Raji (cell line): ENCODE results near the gene ZDHHC13.

Source experiments
- POLR2A ChIP-seq: IDR thresholded peaks from 2 replicates; pipeline ENCODE4 v1.6.1; 2011; ENCODE audit warnings: low read depth, low read length, control low read depth; ENCODE audit not compliant: insufficient read depth

ZDHHC13 gene

DNA sequence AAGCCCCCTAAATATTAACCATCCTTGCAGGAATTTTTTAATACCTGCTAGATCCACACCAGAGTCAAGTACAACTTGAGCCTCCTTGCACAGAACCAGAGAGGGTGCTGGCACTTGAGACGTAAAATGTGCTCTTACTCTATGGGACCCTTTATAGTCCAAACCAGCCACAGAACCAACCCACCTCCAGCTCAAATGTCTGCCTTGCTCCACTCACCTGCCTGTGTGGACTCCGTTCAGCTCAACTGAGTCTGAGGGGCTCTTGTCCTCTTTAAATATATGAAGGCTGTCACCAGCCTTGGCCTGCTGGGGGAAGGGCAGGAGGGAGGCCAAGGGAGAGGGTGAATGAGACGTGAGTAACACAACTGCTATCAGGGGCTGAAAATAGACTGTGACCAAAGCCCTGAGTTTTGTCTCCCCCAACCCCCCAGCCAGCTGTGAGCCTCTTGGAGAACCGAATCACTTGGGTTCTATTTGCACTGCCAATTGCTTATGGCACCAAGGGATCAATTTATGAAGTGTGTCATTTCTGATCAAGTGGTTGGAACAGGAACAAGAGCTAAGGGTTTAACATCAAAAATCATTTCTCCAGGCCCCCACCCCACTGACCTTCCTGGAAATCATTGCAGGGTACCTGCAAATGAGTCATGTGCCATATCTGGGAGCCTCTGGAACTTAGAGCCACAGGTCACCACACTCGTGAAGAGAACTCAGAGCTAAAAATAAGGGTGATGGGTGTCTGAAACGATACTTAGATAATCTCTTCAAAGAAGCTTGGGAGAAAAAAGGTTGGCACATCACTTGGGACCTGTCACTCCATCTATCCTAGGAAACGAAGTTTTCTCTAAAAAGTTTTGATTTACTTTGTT is 85.0 kb downstream of the ZDHHC13 start, which contains the start of gene CSRP3:
CSRP3 (minus strand) TSS at position 247 of the 869 bp plus-strand sequence. CDS start 9,535 bp downstream, outside the sequence.
- no peak for TF ChIP-seq POLR2A

GRCh38 chr11:19204836-19205235 is 87.9 kb downstream of the ZDHHC13 start:
- no peak for TF ChIP-seq POLR2A

DNA sequence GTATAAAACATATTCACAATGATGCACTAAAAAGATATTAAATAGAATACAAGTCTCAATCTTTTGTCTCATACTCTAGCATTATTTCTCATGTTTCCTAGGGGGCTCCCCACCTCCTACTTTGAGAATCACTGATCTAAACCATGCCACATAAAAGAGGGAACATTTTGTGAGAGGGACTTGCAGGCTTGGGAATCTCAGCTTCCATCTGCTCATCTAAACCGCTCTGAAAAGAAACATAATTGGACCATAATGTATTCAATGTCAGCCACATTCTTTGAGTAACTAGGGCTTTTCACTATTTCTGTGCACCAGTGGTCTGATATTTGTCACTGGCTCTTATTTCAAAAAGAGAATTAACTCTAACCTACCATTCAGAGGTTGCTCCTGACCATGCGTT is 91.2 kb downstream of the ZDHHC13 start:
- TF ChIP-seq POLR2A = no peak

GRCh38 chr11:19208959-19209546 is 92.1 kb downstream of the ZDHHC13 start:
- no peak for TF ChIP-seq POLR2A

DNA sequence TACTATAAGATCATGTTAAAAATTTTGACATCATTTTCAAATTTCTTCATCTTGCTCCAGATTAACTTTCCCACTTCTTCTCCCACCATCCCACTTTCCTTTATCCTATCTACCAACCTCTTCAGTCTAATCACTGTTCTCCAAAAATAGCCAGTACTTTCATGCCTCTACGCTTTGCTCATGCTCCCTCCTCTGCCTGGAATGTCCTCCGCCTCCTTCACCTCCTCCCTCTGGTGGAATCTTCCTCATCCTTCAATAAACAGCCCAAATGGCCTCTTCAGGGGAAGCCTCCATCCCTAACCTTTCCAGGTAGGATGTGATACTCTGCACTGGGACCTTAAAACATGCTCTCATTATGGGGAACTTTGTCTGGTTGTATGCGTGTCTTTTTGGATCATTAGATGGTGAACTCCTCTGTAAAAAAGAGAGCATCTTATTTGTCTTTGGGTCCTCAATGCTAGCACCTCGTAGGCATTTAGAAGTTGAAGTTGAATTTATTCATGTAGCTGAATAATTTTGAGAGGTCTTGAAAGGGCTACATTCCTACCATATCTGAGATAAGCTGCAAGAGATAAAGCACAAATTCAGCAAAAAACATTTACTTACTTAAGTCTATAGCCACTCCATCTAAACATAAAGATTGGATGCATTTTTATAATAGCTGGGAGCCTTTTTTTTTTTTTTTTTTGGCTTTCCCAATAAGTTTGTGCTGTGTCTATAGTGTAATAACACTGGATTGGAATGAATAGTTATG is 92.8 kb downstream of the ZDHHC13 start:
- TF ChIP-seq POLR2A = no peak

DNA sequence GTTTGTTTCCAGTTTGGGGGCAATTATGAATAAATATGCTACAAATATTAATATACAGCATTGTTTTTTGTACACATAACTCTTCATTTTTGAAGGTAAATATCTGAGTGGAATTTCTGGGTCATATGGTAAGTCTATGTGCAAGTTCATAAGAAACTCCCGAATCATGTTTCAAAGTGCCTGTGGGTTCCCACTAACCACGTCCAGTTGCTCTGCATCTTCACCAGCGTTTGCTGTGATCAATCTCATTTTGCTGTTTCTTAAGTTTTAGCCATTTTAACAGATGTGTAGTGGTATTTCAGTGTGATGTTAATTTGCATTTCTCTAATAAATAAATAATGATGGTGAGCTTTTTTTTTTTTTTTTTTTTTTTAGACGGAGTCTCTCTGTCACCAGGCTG is 99.1 kb downstream of the ZDHHC13 start:
- TF ChIP-seq POLR2A = no peak

DNA sequence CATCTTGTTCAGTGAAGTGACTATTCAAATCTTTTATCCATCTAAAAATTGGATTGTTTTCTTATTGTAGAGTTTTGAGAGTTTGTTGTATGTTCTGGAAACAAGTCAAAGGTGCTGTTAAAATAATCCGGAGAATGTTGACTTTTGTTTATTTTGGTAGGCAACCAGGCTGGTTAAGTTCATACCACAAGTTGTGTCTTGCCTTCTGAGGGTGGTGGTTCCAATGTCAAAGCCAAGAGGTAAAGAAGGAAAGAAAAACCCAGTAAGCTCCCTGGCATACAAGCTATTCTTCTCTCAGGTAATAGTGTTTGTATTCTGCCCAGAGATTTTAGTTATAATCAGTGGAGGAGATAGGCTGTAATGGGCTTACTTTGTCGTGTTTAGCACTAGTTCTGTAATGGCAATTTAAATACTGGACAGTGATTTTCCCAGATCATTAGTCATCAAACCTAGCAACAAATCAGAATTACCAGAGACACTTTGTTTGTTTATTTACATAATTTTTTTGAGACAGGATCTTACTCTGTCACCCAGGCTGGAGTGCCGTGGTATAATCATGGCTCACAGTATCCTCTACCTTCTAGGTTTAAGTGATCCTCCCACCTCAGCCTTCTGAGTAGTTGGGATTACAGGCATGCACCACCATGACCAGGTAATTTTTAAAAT is 99.9 kb downstream of the ZDHHC13 start:
- no peak for TF ChIP-seq POLR2A

DNA sequence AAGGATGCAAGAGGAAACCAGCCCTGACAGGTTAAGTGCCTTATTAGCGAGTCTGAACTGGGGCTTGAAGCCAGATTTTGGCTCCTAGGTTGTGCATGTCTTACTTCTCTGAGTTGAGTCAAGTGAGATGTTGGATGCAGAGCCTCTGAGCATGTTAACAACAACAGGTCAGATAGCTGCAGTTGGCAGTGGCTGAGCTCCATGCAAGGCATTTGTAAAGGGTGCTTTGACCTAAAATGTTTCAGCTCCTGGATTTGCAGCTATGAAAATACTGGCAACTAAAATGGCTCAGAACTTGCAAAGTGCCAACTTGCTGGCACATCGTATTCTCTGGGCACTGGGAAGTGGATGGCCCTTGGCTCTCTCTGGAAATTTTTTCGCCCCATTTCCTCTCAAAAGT is 101.2 kb downstream of the ZDHHC13 start:
- no peak for TF ChIP-seq POLR2A

- no peak for TF ChIP-seq POLR2A
These were observed 102.0 kb downstream of the ZDHHC13 start for GRCh38 chr11:19218786-19219460.

- TF ChIP-seq POLR2A = no peak
These were observed 104.1 kb downstream of the ZDHHC13 start for GRCh38 chr11:19220903-19221724.

DNA sequence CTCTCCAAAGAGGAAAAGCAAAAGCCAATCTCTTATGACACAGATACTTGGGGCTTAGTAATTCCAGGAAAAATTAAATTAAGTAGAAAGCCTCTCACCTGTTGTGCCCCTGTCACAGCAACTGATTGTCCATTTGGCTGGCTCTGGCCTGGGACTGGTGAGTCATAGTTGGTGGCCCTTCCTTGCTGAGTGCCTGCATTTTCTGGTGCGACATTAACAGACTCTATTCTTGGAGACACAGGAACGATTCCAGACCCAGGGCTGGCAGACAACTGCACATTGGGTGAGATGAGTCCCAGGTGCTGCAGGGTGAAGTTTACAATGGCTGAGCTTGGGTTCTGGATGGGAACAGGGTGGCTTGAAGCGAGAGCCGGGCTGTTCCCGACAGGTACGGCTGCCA is 108.2 kb downstream of the ZDHHC13 start:
- TF ChIP-seq POLR2A = no peak

- no peak for TF ChIP-seq POLR2A
These were observed 108.6 kb downstream of the ZDHHC13 start for GRCh38 chr11:19225581-19225980.
